Measurements from ENCODE around the gene WDR4. TPM values are rescaled to one million over a fixed set of nuclear protein-coding genes. Genes with fewer than 3 reads are reported as not detected.
A peak's percentile ranks its signal among the peaks of the same experiment; 100 is the strongest.

WDR4 gene
- total and polyA plus RNA-seq, 2 of the 13 experiments (the other 11 are each of a cell fraction or from before 2014, with no cell fraction given) = 11.3 to 14.4 TPM

DNA sequence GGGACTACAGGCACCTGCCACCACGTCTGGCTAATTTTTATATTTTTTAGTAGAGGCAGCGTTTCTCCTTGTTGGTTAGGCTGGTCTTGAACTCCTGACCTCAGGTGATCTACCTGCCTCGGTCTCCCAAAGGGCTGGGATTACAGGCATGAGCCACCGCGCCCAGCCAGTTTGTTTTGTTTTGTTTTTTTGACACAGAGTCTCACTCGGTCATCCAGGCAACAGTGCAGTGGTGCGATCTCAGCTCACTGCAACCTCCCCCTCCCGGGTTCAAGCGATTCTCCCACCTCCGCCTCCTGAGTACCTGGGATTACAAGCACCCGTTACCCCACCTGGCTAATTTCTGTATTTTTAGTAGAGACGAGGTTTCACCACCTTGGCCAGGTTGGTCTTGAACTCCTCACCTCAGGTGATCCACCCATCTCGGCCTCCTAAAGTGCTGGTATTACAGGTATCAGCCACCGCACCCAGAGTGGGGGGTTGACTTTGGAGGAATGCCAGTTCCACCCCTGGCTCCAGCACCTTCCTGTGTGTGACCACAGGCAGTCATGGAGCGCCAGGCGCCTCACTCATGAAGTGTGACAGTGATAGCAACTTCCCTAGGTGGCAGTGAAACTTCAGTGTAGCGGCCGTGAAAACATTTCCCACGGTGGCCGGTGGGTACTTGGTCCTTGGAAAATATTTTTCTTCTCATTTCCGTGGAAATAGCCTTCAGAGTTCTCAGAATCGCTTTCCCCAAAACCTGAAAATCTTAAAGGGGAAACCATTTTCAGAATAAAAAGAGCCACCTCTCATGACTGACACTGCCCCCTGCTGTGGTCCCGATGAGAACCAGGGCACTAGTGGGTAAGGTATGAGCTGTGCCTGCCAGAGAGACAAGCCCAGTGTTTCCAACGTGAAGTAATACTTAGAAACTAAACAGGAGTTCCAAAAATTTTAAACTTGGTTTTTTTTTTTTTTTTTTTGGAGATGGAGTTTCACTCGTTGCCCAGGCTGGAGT, 48.6 kb downstream of the WDR4 start:
- ChIA-PET POLR2A (interaction anchor here (0.5 kb wide), 1 partner anchor 46 kb away, joined by 3 read pairs; no protein-coding TSS in a partner anchor), CTCF (ENCODE audit: low intra/inter-chr PET ratio, low total read pairs) (no interaction called here)
- no peak for DNase-seq (ENCODE audit: low spot score)
- no peak overlapping the region for H3K9ac ChIP-seq (ENCODE audit: insufficient read depth, low read depth, low read length)
- H3K9me3 ChIP-seq (ENCODE audit: low read length) = no peaks in the 10 kb centered on the region
- H2AFZ ChIP-seq (ENCODE audit: low read length) = no peak overlapping the region
- no peak overlapping the region for H3K27ac ChIP-seq (ENCODE audit: extremely low read length, insufficient read depth, low read length)
- peak; percentile 7; the same call in 1 of the 3 replicates for ATAC-seq
- intact Hi-C loops (cut with micrococcal nuclease; ENCODE audit: unreplicated experiment) (no loop called here), in situ Hi-C loops (cut with HindIII; ENCODE audit: extremely low pct_ligation_motif_present, low pct_unique_long_range_greater_than_20kb) (loop anchor here (10.0 kb wide), 1 partner anchor 176 kb away; the partner anchor contains the start of gene PDE9A)
- 70% methylated on average over 25 of the region's 25 CpGs for WGBS (ENCODE audit: low lambda C conversion rate)
- no peak for TF ChIP-seq RFX1 (IDR thresholded peaks at IDR 0.05)
- TF ChIP-seq, protein P1, sequence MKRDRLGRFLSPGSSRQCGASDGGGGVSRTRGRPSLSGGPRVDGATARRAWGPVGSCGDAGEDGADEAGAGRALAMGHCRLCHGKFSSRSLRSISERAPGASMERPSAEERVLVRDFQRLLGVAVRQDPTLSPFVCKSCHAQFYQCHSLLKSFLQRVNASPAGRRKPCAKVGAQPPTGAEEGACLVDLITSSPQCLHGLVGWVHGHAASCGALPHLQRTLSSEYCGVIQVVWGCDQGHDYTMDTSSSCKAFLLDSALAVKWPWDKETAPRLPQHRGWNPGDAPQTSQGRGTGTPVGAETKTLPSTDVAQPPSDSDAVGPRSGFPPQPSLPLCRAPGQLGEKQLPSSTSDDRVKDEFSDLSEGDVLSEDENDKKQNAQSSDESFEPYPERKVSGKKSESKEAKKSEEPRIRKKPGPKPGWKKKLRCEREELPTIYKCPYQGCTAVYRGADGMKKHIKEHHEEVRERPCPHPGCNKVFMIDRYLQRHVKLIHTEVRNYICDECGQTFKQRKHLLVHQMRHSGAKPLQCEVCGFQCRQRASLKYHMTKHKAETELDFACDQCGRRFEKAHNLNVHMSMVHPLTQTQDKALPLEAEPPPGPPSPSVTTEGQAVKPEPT (CRISPR knock-in tag; IDR thresholded peaks at IDR 0.05; ENCODE audit: low read depth) = no peak
- TF ChIP-seq RBM22 (optimal IDR thresholded peaks at IDR 0.05; ENCODE audit: low read length) = peak; percentile 14
- TF ChIP-seq, protein P2, sequence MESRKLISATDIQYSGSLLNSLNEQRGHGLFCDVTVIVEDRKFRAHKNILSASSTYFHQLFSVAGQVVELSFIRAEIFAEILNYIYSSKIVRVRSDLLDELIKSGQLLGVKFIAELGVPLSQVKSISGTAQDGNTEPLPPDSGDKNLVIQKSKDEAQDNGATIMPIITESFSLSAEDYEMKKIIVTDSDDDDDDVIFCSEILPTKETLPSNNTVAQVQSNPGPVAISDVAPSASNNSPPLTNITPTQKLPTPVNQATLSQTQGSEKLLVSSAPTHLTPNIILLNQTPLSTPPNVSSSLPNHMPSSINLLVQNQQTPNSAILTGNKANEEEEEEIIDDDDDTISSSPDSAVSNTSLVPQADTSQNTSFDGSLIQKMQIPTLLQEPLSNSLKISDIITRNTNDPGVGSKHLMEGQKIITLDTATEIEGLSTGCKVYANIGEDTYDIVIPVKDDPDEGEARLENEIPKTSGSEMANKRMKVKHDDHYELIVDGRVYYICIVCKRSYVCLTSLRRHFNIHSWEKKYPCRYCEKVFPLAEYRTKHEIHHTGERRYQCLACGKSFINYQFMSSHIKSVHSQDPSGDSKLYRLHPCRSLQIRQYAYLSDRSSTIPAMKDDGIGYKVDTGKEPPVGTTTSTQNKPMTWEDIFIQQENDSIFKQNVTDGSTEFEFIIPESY (CRISPR knock-in tag; IDR thresholded peaks at IDR 0.05) = peak; percentile 83
- TF ChIP-seq POLR2A (IDR thresholded peaks at IDR 0.05; ENCODE audit: insufficient read depth in 1 of 2, low read depth in 2 of 2, low read length in 2 of 2) = peak; percentile 8 to 20; a peak in 1 of 4 replicates
- TF ChIP-seq JARID2 (CRISPR knock-in tag; IDR thresholded peaks at IDR 0.05; ENCODE audit: insufficient replicate concordance) = no peak
- TF ChIP-seq HNRNPH1 (optimal IDR thresholded peaks at IDR 0.05; ENCODE audit: low read depth, low read length) = no peak
- no peak for TF ChIP-seq ESRRA (CRISPR knock-in tag; IDR thresholded peaks at IDR 0.05; ENCODE audit: low read depth)
- no peak for TF ChIP-seq ZNF747 (CRISPR knock-in tag; IDR thresholded peaks at IDR 0.05; ENCODE audit: borderline replicate concordance)
- H3K79me2 ChIP-seq (ENCODE audit: insufficient read depth, low read length) = no peaks in the 10 kb centered on the region
- no peaks in the 10 kb centered on the region; a peak in 1 of 5 replicates for H3K36me3 ChIP-seq (replicated peaks in 1 of 2; ENCODE audit: control insufficient read depth in 1 of 2, insufficient read depth in 2 of 2, low read length in 2 of 2)
- no TSS peak for BruUV-seq (replicated peaks)
- no peaks in the 10 kb centered on the region for H4K20me1 ChIP-seq (ENCODE audit: insufficient read depth, low read length)
- no peak overlapping the region for H3K4me2 ChIP-seq (ENCODE audit: low read depth, low read length)
- no peak for FAIRE-seq
- no peaks in the 10 kb centered on the region for H3K4me1 ChIP-seq (ENCODE audit: insufficient read depth, low read length)
- H3K4me3 ChIP-seq (replicated peaks in 1 of 3; ENCODE audit: insufficient read depth in 1 of 3, low read depth in 2 of 3, low read length in 3 of 3) = no peak overlapping the region
- no peaks in the 10 kb centered on the region for H3K27me3 ChIP-seq (ENCODE audit: control insufficient read depth in 1 of 2, insufficient read depth in 2 of 2, low read length in 2 of 2)

Measured in HepG2 (cell line).